NCI-H526 (cell line): Measurements from ENCODE around the gene HYKK.
"Not testable (repeated sequence)": the region's sequence is repeated elsewhere in the genome, so short reads cannot be mapped to it uniquely, and the experiment has no call there.

Source experiments
- DNase-seq, 2 experiments: peaks; one replicate each; lab custom pipeline; 2025; lab: John Stamatoyannopoulos, UW

Gene HYKK, protein sequence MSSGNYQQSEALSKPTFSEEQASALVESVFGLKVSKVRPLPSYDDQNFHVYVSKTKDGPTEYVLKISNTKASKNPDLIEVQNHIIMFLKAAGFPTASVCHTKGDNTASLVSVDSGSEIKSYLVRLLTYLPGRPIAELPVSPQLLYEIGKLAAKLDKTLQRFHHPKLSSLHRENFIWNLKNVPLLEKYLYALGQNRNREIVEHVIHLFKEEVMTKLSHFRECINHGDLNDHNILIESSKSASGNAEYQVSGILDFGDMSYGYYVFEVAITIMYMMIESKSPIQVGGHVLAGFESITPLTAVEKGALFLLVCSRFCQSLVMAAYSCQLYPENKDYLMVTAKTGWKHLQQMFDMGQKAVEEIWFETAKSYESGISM

DNA sequence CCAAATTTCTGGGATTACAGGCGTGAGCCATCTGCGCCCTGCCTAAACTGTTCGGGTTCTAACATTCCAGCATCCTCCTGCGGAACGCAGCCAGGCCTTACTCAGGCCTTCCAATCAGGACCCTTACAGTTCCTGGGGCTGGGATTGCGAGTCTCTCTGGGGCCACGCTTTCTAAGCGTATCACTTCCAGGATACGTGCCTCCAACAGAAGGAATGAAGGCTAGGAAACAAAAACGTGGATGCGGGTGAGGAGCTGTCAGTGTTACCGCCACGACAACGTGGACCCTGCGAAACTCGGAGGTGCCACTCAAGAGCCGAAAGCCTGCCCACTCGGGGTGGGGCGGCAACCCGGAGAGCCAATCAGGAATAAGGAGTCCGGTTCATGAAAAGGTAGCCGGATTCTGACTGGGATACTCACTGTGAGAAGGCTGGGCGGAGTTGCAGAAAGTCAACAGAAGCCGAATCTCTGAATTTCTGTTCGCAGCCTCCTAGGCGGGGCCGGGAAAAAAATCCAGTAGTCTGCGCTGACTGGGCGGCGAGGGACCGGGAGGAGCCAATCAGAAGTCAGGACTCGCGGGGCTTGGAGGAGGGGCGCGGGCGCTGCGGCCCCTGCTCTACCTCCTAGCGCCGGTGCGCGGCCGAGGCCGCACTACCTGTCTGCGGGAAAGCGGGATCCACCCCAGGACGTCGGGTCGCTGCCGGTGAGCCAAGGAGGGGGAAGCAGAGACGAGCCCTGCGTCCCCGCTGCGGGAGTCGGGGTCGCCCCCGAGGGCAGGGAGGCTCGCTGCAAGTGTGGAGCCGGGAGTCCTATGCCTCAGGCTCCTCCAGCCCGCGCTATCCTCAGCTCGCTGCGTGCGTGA, at the start of gene HYKK:
HYKK (plus strand) TSS at position 607 of the 860 bp plus-strand sequence. CDS start 5,512 bp downstream, outside the sequence.
- DNase-seq, result peak; percentile 97 to 98

DNA sequence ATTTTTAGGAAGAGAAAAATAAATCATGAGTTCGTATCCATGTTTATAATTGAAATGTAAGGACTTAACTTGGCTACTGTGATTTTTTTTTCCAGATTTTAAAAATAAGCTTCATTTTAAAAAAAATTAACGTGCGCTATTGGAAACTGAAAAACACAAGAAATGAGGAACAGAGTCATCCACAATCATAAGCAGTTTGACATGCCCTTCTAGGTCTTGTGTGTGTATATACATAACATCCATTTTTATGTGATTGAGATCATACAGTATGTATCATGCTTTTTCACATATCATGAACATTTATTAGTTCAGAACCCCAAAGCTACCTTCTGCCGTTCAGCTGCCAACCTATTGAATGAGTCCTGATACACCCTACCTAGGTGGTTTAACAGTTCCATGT, 46.6 kb upstream of the HYKK start:
- no peak for DNase-seq

DNA sequence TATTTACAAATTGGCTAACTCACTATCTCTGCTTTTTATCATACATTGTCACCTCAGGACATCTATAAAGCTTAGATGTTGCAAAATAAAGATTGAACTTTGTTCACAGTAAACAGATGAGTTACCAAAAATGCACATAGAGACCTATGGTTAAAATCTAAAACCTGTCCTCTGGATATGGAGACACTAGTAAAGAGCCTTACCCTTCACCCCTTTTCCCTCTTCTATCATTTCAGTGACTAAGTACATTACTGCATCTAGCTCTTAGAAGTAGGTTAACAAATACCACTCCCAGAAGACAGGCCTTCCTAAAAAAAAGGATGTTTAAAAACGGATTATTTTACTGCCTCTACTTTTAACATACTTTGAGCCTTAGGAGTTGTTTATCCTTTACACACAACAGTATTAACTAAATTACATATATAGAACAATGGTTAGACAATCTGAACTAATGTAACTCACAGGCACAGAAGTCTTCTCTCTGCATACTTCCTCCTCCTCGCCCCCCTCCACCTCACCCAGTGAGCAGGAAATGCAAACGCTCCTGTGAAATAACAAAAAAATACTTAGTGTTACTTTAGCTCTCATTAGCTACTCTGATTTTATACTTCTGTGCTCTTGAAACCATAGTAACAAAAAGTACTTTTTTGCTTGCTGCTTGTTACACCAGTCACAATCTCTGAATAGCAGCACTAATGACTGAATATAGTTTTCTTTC, 46.0 kb upstream of the HYKK start:
- no peak for DNase-seq

DNA sequence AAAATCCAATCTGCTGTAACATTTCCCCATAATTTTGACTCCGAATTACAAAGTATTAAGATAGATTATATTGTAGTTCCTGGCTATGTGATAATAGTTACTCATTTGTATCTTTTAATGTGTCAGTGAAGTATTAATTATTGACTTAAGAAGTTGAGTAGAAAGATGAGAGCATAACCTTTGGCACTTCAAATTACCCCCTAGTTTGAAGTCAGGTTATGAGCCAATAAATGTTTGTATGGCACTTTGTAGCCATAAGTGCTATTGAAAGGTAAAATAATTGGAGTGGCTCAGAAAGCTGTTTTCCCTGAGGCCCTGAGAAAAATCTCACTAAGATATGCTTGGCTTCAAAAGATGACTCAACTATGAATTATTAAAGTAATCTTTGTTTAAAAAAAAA, 38.3 kb upstream of the HYKK start:
- no peak for DNase-seq

DNA sequence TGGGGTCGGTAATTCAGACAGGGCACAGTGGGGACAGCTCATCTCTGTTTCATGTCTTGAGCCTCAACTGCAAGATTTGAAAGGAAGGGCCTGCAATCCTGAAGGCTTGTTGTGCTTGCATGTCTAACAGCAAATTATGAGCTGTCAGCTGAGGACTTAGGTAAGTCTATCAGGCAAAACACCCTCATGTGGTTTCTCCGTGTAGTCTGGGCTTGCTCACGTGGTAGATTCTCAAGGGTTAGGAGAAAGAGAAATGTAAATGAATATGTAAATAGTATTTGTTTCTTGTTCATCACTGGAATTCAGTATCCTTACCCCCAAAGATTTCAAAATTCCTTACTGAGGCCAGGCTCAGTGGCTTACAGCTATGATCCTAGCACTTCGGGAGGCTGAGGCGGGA, 30.1 kb upstream of the HYKK start:
- DNase-seq, result no peak

DNA sequence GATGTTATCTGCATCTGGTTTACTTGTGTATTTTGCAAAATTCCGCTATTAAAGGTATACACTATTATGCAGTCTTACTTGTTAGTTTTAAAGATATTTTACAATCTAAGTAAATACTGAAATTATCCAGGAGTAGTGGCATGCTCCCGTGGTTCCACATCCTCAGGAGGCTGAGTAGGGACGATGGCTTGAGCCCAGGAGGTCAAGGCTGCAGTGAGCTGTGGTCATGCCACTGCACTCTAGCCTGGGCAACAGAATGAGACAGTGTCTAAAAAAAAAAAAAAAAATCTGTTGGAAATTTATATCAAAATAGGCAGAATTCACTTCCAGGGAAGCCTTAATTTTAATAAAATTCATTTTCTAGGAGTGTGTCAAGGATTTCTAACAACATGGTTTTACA, 27.7 kb upstream of the HYKK start:
- DNase-seq, result no peak

DNA sequence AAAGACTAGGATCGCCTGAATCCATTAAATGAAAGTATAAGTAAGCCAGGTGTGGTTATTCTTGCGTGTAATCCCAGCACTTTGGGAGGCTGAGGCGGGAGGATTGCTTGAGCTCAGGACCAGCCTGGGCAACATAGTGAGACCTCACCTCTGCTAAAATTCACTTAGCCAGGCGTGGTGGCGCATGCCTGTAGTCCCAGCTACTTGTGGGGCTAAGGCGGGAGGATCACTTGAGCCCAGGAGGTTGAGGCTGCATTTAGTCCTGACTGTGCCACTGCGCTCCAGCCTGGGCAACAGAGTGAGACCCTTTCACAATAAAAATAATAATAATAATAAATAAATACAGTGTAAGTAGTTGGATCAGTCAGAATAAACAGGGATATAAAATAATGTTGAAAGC, 25.5 kb upstream of the HYKK start:
- DNase-seq, result no peak

DNA sequence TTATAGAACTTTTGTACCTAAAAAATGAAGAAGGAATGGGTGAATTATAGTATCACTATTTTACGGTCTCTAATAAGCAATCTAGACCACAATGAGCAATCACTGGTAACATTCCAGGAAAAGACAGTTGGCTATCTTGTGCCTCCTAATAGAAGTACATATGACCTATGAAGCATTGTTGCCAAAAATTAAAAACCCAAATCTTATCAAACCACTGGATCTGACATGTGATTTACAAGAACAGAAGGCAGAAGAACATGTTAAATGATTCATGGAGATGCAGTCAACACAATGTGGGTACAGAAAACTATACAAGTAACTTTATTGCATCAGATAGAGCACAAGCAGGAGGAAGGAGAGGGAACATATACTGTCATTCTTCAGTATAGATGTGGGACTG, 14.5 kb upstream of the HYKK start:
- DNase-seq, result no peak

DNA sequence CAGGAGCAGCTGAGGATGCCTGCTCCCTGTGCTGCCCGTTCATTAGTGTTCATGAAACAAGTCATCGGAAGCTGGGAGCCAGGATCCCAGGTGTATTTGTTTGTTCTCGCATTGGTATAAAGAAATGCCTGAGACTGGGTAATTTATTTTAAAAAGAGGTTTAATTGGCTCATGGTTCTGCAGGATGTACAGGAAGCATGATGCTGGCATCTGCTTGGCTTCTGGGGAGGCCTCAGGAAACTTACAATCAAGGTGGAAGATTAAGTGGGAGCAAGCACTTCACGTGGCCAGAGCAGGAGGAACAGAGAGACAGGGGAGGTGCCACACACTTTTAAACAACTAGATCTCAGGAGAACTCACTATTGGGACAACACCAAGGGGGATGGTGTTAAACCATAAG, 5.5 kb upstream of the HYKK start:
- no peak for DNase-seq

DNA sequence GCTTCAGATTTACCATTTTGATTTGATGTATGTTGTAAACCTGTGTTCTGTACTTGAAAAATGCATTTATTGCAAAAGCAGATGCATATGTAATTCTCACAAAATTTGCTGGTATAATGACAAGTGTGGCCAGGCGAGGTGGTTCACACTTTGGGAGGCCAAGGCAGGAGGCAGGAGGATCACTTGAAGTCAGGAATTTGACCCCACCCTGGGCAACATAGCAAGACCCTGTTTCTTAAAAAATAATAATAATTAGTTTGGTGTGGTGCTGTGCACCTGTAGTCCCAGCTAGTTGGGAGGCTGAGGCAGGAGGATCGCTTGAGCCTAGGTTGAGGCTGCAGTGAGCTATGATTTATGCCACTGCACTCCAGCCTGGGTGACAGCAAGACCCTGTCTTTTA, 4.7 kb upstream of the HYKK start:
- DNase-seq, result no peak

DNA sequence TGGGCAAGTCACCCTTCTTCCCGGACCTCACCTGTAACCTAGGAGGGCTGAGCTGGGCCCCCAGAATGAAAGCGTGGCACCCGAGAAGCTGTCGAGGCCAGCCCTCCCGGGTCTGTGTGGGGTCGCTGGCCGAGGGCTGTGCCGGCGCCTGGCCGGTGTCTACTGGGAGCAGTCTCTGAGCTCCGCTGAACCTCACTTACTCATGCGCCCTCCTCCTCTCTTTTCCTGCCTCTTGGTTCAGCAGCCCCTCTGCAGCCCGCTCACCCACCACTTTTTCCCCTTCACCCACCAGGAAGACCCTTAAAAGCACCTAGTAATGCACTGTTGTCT, 419 bp downstream of the HYKK start:
- peak in 1 of 2 experiments; percentile 53 for DNase-seq

DNA sequence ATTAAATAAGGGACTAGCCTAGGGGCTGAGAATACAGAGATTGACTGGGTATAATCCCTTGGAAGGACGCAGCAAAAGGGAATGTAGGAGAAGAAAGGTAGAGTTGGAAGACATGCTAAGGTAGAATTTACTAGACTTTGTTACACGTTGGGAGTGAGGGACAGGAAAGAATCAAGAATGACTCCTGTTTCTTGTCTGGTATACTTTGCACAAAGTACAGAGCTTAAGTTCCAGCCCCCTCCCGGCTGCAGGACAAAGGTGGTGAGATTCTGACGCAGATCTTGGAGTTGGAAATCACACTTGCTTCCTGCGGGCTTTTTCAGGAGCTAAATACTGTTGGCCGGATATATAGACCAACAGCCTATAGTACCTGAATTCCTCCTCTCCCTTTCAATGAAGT, 895 bp downstream of the HYKK start:
- DNase-seq, result peak in 1 of 2 experiments; percentile 29

DNA sequence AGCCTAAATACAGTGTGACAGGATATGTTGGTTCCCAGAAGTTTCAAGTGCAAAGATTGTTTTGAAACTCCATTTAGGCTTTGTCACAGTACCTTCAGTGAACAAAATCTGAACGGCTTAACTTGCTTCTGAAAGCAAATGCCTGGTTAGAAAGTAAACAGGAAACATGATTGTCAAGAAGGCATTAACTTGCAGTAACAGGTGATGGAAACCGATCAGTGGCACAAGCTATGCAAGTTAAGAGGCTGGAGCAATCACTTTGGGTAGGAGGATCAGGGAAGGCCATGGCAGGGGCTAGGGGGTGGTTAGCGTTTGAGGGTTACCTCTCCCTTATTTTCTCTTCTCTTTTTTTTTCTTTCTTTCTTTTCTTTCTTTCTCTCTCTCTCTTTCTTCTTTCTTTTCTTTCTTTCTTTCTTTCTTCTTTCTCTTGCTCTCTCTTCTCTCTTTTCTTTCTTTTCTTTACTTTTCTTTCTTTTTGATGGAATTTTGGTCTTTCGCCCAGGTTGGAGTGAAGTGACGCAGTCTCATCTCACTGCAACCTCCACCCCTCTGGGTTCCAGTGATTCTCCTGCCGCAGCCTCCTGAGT, 2.4 kb downstream of the HYKK start:
- no peak for DNase-seq

DNA sequence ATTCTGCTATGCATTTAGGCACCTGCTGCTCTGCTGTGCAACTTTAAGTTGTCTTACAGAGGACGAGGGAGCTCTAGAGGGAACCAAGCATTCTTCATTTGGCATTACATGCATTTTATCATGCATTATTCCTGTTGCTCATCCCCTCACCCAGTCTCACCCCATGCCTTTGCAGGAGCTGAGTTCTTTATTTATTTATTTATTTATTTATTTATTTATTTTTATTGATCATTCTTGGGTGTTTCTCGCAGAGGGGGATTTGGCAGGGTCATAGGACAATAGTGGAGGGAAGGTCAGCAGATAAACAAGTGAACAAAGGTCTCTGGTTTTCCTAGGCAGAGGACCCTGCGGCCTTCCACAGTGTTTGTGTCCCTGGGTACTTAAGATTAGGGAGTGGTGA, 12.7 kb downstream of the HYKK start:
- not testable (repeated sequence) for DNase-seq

DNA sequence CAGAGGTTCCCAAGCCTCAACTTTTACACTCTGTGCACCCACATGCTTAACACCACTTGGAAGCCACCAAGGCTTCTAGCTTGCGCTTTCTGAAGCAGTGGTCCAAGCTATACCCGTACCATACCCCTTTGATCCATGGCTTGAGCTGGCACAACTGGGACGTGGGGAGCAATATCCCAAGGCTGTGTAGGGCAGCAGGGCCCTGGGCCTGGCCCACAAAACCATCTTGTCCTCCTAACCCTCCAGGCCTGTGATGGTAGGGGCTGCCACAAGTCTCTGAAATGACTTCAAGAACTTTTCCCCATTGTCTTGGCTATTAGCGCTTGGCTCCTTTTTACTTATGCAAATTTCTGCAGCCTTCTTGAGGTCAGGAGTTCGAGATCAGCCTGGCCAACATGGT, 16.9 kb downstream of the HYKK start:
- DNase-seq, result no peak

DNA sequence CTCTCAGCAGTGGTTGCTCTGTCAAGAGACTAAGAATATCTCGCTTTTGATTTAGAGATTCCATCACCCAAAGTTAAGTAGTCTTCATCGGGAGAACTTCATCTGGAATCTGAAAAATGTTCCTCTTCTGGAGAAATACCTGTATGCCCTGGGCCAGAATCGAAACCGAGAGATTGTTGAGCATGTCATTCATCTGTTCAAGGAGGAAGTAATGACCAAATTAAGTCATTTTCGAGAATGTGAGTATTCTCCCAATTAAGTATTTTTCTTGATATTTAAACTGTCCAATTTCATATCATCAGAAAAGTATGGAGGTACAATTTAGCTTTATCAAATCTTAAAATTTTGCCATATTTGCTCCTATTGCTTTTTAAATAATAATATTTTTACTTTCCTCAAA, 19.9 kb downstream of the HYKK start:
- DNase-seq, result no peak

DNA sequence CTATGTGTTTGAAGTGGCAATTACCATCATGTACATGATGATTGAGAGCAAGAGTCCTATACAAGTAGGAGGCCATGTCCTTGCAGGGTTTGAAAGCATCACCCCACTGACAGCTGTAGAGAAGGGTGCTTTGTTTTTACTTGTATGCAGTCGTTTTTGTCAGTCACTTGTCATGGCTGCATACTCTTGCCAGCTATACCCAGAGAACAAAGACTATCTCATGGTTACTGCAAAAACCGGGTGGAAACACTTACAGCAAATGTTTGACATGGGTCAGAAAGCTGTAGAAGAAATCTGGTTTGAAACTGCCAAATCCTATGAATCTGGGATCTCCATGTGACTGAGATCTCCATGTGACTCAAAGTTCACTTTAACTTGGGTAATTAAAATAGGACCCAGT, 26.0 kb downstream of the HYKK start:
- DNase-seq, result no peak

DNA sequence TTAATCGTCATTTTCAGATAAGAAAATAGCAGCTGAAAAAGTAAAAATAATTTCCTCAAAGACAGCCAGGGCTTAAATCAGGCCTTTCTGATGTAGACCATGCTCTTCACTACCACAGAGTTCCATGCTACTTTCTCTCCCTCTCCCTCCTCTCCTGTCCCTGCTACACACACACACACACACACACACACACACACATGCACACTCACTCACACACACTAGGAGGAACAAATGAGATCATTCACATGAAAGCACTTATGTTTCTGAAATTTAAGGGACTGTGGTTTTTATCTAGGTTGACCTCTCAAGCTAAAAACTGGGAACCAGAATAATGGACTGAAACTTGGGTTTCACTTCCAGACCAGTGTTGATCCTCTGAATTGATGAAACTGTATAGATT, 28.8 kb downstream of the HYKK start:
- no peak for DNase-seq

DNA sequence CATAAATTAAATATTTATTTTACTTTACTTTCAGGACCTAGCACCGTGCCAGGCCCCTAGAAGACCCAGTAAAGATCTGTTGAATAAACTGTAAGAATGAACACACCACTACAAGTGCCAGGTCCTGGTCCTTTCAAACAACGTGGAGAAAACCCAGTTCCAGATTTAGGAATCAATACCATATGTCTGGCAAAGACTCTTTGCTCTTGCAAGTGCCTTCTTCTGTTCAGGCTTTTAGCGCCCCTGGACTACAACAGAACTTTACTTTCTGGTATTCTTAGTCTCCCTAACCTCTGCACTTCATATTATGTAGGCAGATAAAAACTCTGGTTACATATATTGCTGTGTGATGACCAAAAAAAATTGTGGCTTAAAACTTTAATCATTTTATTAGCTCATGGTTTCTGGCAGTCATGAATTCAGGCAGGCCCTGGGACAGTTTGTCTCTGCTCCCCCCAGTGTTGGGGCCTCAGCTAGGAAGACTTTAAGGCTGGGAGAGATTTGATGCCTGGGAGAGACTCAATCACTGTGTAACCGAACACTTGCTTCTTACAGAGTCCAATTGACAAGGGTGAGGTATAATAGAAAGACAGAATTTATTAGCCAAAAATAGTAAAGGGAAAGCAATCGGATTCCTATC, 30.0 kb downstream of the HYKK start:
- no peak for DNase-seq

DNA sequence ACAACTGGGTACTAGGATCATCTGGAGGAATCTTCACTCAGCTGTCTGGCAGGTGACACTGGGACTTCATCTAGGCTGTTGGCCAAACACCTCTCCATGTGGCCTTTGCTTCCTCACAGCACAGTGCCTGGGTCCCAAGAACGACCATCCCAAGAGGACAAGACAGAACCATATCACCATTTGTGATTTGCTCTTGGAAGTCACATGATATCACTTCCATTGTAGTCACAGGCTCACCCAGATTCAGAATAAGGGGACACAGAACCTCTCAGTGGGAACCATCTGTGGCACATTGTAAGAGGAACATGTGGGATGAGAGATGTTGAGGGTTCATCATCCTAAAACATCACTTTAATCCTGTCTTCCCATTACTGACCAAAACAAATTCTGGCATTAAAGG, 31.0 kb downstream of the HYKK start:
- DNase-seq, result no peak

DNA sequence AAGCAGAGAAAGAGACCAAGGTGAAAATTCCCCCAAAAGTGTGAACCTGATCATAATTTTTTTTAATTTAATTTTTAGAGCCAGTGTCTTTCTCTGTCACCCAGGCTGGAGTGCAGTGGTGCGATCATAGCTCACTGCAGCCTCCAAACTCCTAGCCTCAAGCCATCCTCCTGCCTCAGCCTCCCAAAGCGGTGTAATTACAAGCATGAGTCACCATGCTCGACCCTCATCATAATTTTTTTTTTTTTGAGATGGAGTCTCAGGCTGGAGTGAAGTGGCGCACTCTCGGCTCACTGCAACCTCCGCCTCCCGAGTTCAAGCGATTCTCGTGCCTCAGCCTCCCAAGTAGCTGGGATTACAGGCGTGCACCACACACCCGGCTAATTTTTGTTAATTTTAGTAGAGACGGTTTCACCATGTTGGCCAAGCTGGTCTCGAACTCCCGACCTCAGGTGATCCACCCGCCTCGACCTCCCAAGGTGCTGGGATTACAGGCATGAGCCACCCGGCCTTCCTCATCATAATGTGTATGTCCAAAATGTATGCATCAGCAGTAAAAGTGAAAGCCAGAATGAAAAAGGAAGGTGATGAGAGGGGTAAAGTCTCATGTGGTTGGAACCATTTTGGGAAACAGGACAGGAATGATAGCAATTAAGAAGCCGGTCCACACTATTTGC, 32.2 kb downstream of the HYKK start:
- DNase-seq, result not testable (repeated sequence)
